Lung (tissue), 12 donors: ENCODE data around the gene PTH2R. TPM values are rescaled to one million over a fixed set of nuclear protein-coding genes. Genes with fewer than 3 reads are reported as not detected.

ENCODE experiments used
- ATAC-seq: fragments of 200-7000 bp; cut with Tn5 transposase; one replicate; pipeline ENCODE4 v1.9.1; 2020; ENCODE audit warnings: moderate number of reproducible peaks; ENCODE audit not compliant: insufficient read depth, low FRiP score
- DNase-seq, 3 donors: peaks; one replicate each; pipeline ENCODE4 v3.0.0-alpha.2; 2013 to 2017
- H3K27ac ChIP-seq, 2 donors: one replicate each; pipeline ENCODE4 v1.5.1; 2013; ENCODE audit warnings: mild to moderate bottlenecking in 2 of 2, moderate library complexity in 2 of 2, control low read depth in 1 of 2, inconsistent platforms in 1 of 2, low read depth in 1 of 2, low read length in 1 of 2
- H3K27me3 ChIP-seq, 3 donors: one replicate each; pipeline ENCODE4 v1.5.1; 2013; ENCODE audit warnings: low read length in 2 of 3; ENCODE audit not compliant: control insufficient read depth in 3 of 3, insufficient read depth in 3 of 3
- H3K36me3 ChIP-seq, 4 donors: one replicate each; pipeline ENCODE4 v1.5.1; 2013; ENCODE audit warnings: low read length in 4 of 4, mild to moderate bottlenecking in 1 of 4, moderate library complexity in 1 of 4; ENCODE audit not compliant: control insufficient read depth in 4 of 4, insufficient read depth in 4 of 4
- H3K4me1 ChIP-seq, 5 donors: one replicate each; pipeline ENCODE4 v1.5.1; 2013; ENCODE audit warnings: low read length in 5 of 5, mild to moderate bottlenecking in 2 of 5, moderate library complexity in 1 of 5; ENCODE audit not compliant: control insufficient read depth in 5 of 5, insufficient read depth in 5 of 5
- H3K4me3 ChIP-seq: one replicate; pipeline ENCODE4 v1.5.1; 2013; ENCODE audit warnings: mild to moderate bottlenecking, control low read depth, moderate library complexity
- H3K9ac ChIP-seq, 2 donors: one replicate each; pipeline ENCODE4 v1.5.1; 2013; ENCODE audit warnings: low read length in 2 of 2, control low read depth in 1 of 2; ENCODE audit not compliant: insufficient read depth in 1 of 2
- H3K9me3 ChIP-seq, 4 donors: one replicate each; pipeline ENCODE4 v1.5.1; 2013; ENCODE audit warnings: low read length in 3 of 4, mild to moderate bottlenecking in 1 of 4, moderate library complexity in 1 of 4; ENCODE audit not compliant: control insufficient read depth in 4 of 4, insufficient read depth in 3 of 4
- CTCF ChIP-seq: IDR thresholded peaks from 2 replicates; pipeline ENCODE4 v1.5.1; 2012; ENCODE audit warnings: mild to moderate bottlenecking; ENCODE audit errors: control extremely low read depth, extremely low read depth
- WGBS, 2 donors: extraction: QIAGEN DNeasy Blood & Tissue Kit; methylation state at CpG; one replicate each; pipeline ENCODE4 v1.1.7; 2013; 5-methylcytosine and 5-hydroxymethylcytosine counted together
- polyA plus RNA-seq, 2 donors: library from polyadenylated mRNA; stranded (reverse); fragments of 200-250 nt; gene quantifications; one replicate each; pipeline ENCODE4 v1.2.1, GENCODE V29; 2013
- total RNA-seq, 2 donors: library from RNA; depleted of rRNA in 1 of 2; stranded (reverse); fragments of >200 nt in 1 of 2; gene quantifications; one replicate each; pipeline ENCODE4 v1.2.1, GENCODE V29; 2014 to 2021
- donor health status: control.
- donor health status: control.
- donor health status: Bipolar disorder and iron deficiency.
- donor health status: healthy.
- donor health status: DM: yes; HTN: yes; CAD: no.

PTH2R gene
- total and polyA plus RNA-seq, 4 donors: 0.11 to 0.25 (median 0.13) TPM

DNA sequence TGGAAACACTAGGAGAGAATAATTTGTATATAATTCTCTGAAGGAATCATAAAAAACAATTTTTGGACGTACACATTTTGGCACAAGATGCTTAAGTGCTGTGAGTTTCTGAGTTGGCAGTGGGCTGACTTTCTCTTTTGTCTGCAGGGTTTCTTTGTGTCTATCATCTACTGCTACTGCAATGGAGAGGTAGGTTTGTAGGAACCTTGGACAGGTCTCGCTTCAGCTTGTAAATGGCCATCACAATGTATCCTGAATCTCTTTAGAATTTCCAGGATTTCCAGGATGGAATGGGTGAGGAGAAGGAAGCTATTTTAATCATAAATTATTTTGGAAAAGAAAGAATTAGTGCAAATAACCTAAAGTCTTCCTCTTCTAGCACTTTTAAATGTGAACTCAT lies 83.9 kb downstream of the PTH2R start:
- no peak for ATAC-seq
- Histone ChIP-seq H3K36me3 (no peaks in the 10 kb centered on the region), H3K9me3 (no peaks in the 10 kb centered on the region), H3K27me3 (no peaks in the 10 kb centered on the region), H3K9ac (no peak overlapping the region), H3K27ac (no peak overlapping the region), H3K4me1 (peaks cover 0 to 24% (median 0%) of the 10 kb centered on the region in 5 donors), H3K4me3 (no peak overlapping the region)
- DNase-seq: peak in 1 of 3 donors; percentile 26
- 72 to 89% methylated on average over 2 of the region's 2 CpGs for WGBS, 2 donors
- TF ChIP-seq CTCF: no peak

DNA sequence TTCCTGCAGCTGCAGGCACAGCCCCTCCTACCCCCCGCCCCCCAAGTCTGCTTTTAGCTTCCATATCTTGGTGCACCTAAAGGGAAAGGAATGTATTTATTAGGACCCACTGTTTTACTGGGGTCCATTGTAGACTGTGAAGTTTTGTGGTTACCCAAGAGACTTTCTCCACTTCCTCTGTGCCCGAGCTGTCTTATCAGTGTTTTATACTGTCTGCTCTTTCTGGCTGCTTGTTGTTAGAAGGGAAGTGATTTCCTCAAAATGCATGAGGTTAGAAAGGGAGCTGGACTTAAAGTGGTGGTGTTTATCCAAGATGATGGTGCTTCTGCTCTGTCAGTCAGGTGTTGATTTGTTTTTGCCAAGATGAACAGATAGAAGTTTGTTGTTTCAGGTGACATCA lies 85.0 kb downstream of the PTH2R start:
- Histone ChIP-seq H3K9ac (no peak overlapping the region), H3K27ac (no peak overlapping the region), H3K27me3 (no peaks in the 10 kb centered on the region), H3K4me3 (no peak overlapping the region), H3K9me3 (no peaks in the 10 kb centered on the region), H3K4me1 (peaks cover 0 to 24% (median 0%) of the 10 kb centered on the region in 5 donors), H3K36me3 (no peaks in the 10 kb centered on the region)
- DNase-seq (no peak), ATAC-seq (no peak)
- no peak for TF ChIP-seq CTCF
- 38 to 55% methylated on average over 2 of the region's 2 CpGs for WGBS, 2 donors

GRCh38 chr2:208492069-208492468 lies 85.5 kb downstream of the PTH2R start:
- H3K4me3 ChIP-seq: no peak overlapping the region
- ATAC-seq: no peak
- no peak for TF ChIP-seq CTCF
- 71 to 81% methylated on average over 3 of the region's 3 CpGs for WGBS, 2 donors
- H3K36me3 ChIP-seq: no peaks in the 10 kb centered on the region
- peaks cover 0 to 24% (median 0%) of the 10 kb centered on the region in 5 donors for H3K4me1 ChIP-seq
- no peaks in the 10 kb centered on the region for H3K9me3 ChIP-seq
- DNase-seq: no peak
- H3K27ac ChIP-seq: no peak overlapping the region
- H3K27me3 ChIP-seq: no peaks in the 10 kb centered on the region
- no peak overlapping the region for H3K9ac ChIP-seq

DNA sequence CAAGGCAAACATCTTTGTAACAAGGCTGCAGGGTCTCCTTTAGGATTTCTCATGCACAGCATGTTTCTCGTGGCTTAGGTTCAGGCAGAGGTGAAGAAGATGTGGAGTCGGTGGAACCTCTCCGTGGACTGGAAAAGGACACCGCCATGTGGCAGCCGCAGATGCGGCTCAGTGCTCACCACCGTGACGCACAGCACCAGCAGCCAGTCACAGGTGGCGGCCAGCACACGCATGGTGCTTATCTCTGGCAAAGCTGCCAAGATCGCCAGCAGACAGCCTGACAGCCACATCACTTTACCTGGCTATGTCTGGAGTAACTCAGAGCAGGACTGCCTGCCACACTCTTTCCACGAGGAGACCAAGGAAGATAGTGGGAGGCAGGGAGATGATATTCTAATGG lies 86.6 kb downstream of the PTH2R start:
- ATAC-seq (no peak), DNase-seq (no peak)

More for the DNA sequence above, 86.6 kb downstream of the PTH2R start:
- H3K27me3 ChIP-seq: no peaks in the 10 kb centered on the region
- TF ChIP-seq CTCF: no peak
- peaks cover 0 to 24% (median 0%) of the 10 kb centered on the region in 5 donors for H3K4me1 ChIP-seq
- H3K27ac ChIP-seq: no peak overlapping the region
- no peak overlapping the region for H3K4me3 ChIP-seq
- no peak overlapping the region for H3K9ac ChIP-seq
- WGBS, 2 donors: 92 to 97% methylated on average over 12 of the region's 12 CpGs
- no peaks in the 10 kb centered on the region for H3K9me3 ChIP-seq
- no peaks in the 10 kb centered on the region for H3K36me3 ChIP-seq
